GM23338 (cell line): Measurements from ENCODE around the gene USP31. TPM values are rescaled to one million over a fixed set of nuclear protein-coding genes. Genes with fewer than 3 reads are reported as not detected.

Experiments used
- ATAC-seq: fragments of 200-7000 bp; cut with Tn5 transposase; 3 replicates; pipeline ENCODE4 v1.9.1; 2020
- DNase-seq: peaks from one replicate; pipeline ENCODE4 v3.0.0-alpha.2; 2015; ENCODE audit warnings: low spot score
- H2AFZ ChIP-seq: fragments of 200-600 bp; sonication (generic); 2 replicates; pipeline ENCODE4 v1.8.0; 2016; ENCODE audit warnings: antibody characterized with exemption, mild to moderate bottlenecking, moderate library complexity
- H3F3A ChIP-seq: fragments of 200-600 bp; sonication (generic); replicated peaks from 2 replicates; pipeline ENCODE4 v1.8.0; 2017; ENCODE audit warnings: antibody characterized with exemption, mixed run types, low read depth
- H3K27ac ChIP-seq: fragments of 200-600 bp; sonication (generic); 2 replicates; pipeline ENCODE4 v1.6.1; 2016; ENCODE audit warnings: low read depth
- H3K27me3 ChIP-seq: fragments of 200-600 bp; sonication (generic); 2 replicates; pipeline ENCODE4 v1.8.0; 2016; ENCODE audit warnings: mild to moderate bottlenecking, mixed run types, moderate library complexity; ENCODE audit not compliant: insufficient read depth
- H3K36me3 ChIP-seq: fragments of 200-600 bp; sonication (generic); 2 replicates; pipeline ENCODE4 v1.8.0; 2016; ENCODE audit warnings: mild to moderate bottlenecking; ENCODE audit not compliant: insufficient read depth
- H3K4me1 ChIP-seq: fragments of 200-600 bp; sonication (generic); 2 replicates; pipeline ENCODE4 v1.8.0; 2016; ENCODE audit warnings: mild to moderate bottlenecking, moderate library complexity; ENCODE audit not compliant: insufficient read depth
- H3K4me2 ChIP-seq: fragments of 200-600 bp; sonication (generic); 2 replicates; pipeline ENCODE4 v1.7.1; 2017; ENCODE audit warnings: mixed run types
- H3K4me3 ChIP-seq: fragments of 200-600 bp; sonication (generic); 2 replicates; pipeline ENCODE4 v1.6.1; 2016; ENCODE audit warnings: mixed run types
- H3K79me2 ChIP-seq: fragments of 200-600 bp; sonication (generic); replicated peaks from 2 replicates; pipeline ENCODE4 v1.8.0; 2017; ENCODE audit warnings: mild to moderate bottlenecking; ENCODE audit not compliant: insufficient read depth
- H3K9me2 ChIP-seq: fragments of 200-600 bp; sonication (generic); 2 replicates; pipeline ENCODE4 v1.8.0; 2017; ENCODE audit not compliant: insufficient read depth
- H4K20me1 ChIP-seq: fragments of 200-600 bp; sonication (generic); replicated peaks from 2 replicates; pipeline ENCODE4 v1.8.0; 2017; ENCODE audit warnings: mild to moderate bottlenecking; ENCODE audit not compliant: insufficient read depth
- H3K27ac Mint-ChIP-seq: 2 replicates; pipeline ENCODE4 v1.8.0; 2020; ENCODE audit warnings: inconsistent platforms, mild to moderate bottlenecking, moderate library complexity, mixed read lengths
- H3K27me3 Mint-ChIP-seq: 3 replicates; pipeline ENCODE4 v1.8.0; 2022; ENCODE audit warnings: low read depth, mild to moderate bottlenecking, moderate library complexity, mixed read lengths, inconsistent platforms; ENCODE audit not compliant: insufficient read depth, poor library complexity
- H3K36me3 Mint-ChIP-seq: 3 replicates; pipeline ENCODE4 v1.8.0; 2021; ENCODE audit warnings: low read depth, mild to moderate bottlenecking, inconsistent platforms, moderate library complexity, mixed read lengths
- H3K4me1 Mint-ChIP-seq: 3 replicates; pipeline ENCODE4 v1.8.0; 2020; ENCODE audit warnings: mild to moderate bottlenecking, inconsistent platforms, mixed read lengths
- H3K4me3 Mint-ChIP-seq: 3 replicates; pipeline ENCODE4 v1.8.0; 2021; ENCODE audit warnings: moderate library complexity, mild to moderate bottlenecking, inconsistent platforms, mixed read lengths
- H3K9me3 Mint-ChIP-seq: 3 replicates; pipeline ENCODE4 v1.8.0; 2020; ENCODE audit warnings: moderate library complexity, mild to moderate bottlenecking, inconsistent platforms, mixed read lengths
- EZH2 ChIP-seq: fragments of 200-600 bp; sonication (generic); IDR thresholded peaks from one replicate; pipeline ENCODE4 v1.8.0; 2017; ENCODE audit warnings: antibody characterized with exemption, mild to moderate bottlenecking, low read depth; ENCODE audit not compliant: unreplicated experiment
- EZH2phosphoT487 ChIP-seq: fragments of 200-600 bp; sonication (generic); IDR thresholded peaks from one replicate; pipeline ENCODE4 v1.8.1; 2018; ENCODE audit warnings: antibody characterized with exemption; ENCODE audit not compliant: unreplicated experiment
- JUNB ChIP-seq: IDR thresholded peaks from one replicate; pipeline ENCODE4 v1.6.1; 2016; ENCODE audit warnings: antibody characterized with exemption; ENCODE audit not compliant: unreplicated experiment
- polyA plus RNA-seq: library from polyadenylated mRNA; unstranded; fragments of >200 nt; fragmentation: Nextera tagmentation; extraction: Ambion mirVana; gene quantifications from 2 replicates; pipeline ENCODE4 v1.2.1, GENCODE V29; 2016
- total RNA-seq: library from RNA; depleted of rRNA; stranded (reverse); fragments of >200 nt; shearing (Covaris generic); gene quantifications from 2 replicates; pipeline ENCODE4 v1.2.3, GENCODE V29; 2014
- TF ChIP-seq, protein P1 (sequence below): fragments of 250-450 bp; sonication (Bioruptor Pico); IDR thresholded peaks from 2 replicates; pipeline ENCODE4 v1.5.0; 2020; ENCODE audit warnings: mild to moderate bottlenecking, moderate library complexity
- TF ChIP-seq, protein P2 (sequence below): IDR thresholded peaks from 2 replicates; pipeline ENCODE4 v1.6.1; 2016; ENCODE audit warnings: antibody characterized with exemption
- TF ChIP-seq, protein P3 (sequence below): IDR thresholded peaks from one replicate; pipeline ENCODE4 v1.6.1; 2018; ENCODE audit warnings: antibody characterized with exemption; ENCODE audit not compliant: unreplicated experiment

USP31 gene
- total and polyA plus RNA-seq, 2 experiments from 2014 or later = 4.3 to 17.9 TPM

DNA sequence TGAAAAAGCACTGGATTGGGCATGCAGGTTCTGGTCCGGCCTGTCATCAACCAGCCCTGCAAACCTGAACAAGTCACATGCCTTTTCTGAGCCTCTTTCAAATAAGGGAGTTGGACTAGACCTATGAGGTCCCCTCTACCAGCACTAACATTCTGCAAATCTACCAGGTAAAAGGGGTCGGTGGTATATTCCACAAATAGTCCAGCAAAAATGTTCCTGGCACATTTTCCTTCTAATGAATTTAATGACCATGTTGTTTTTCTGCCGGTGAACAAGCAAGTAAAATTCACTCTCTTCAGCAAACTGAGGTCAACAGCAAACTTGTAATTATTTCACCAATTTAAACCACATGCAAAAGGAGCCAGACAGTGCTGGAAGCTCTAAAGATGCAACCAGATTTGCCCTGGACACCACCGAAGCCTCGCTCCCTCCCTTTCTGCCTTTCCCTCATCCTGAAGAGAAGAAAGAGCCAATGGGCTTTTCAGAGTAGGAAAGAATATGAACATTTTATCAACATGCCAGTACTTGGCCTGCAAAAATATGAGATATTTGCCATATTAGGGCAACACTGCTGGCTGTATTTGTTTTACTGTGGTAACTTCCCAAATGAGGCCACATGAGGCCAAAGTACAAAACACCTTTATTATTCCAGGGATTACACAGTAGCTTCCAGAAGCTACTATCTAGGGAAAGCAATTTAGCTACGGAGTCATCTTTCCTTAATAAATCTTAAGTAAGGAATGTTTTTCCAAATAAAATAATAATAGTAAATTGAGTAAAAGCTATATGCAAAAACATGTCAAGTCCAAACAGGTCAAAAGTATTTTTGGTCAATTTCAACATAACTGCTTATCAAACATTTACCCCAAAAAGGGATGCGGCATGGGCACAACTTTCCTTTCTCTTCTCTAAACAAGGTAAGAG lies 45.0 kb downstream of the USP31 start:
- H3K36me3 Mint-ChIP-seq = peaks cover 44% of the 10 kb centered on the region

GRCh38 chr16:23103603-23104002 lies 45.6 kb downstream of the USP31 start:
- Histone ChIP-seq H3K36me3 (peaks cover 9% of the 10 kb centered on the region; the same call in 1 of the 2 replicates), H3F3A (no peaks in the 10 kb centered on the region), H3K27me3 (no peaks in the 10 kb centered on the region), H4K20me1 (peaks cover 10% of the 10 kb centered on the region), H2AFZ (no peak overlapping the region), H3K9me2 (no peaks in the 10 kb centered on the region), H3K27ac (no peak overlapping the region), H3K4me3 (no peak overlapping the region), H3K4me2 (no peak overlapping the region), H3K4me1 (no peaks in the 10 kb centered on the region), H3K79me2 (peaks cover 26% of the 10 kb centered on the region)
- Mint-ChIP-seq H3K36me3 (peaks cover 47% of the 10 kb centered on the region), H3K4me3 (no peak overlapping the region), H3K9me3 (peaks cover 6% of the 10 kb centered on the region; the same call in 1 of the 3 replicates), H3K27me3 (no peaks in the 10 kb centered on the region), H3K4me1 (no peaks in the 10 kb centered on the region), H3K27ac (no peak overlapping the region)
- DNase-seq (no peak), ATAC-seq (no peak)
- TF ChIP-seq, protein P1, sequence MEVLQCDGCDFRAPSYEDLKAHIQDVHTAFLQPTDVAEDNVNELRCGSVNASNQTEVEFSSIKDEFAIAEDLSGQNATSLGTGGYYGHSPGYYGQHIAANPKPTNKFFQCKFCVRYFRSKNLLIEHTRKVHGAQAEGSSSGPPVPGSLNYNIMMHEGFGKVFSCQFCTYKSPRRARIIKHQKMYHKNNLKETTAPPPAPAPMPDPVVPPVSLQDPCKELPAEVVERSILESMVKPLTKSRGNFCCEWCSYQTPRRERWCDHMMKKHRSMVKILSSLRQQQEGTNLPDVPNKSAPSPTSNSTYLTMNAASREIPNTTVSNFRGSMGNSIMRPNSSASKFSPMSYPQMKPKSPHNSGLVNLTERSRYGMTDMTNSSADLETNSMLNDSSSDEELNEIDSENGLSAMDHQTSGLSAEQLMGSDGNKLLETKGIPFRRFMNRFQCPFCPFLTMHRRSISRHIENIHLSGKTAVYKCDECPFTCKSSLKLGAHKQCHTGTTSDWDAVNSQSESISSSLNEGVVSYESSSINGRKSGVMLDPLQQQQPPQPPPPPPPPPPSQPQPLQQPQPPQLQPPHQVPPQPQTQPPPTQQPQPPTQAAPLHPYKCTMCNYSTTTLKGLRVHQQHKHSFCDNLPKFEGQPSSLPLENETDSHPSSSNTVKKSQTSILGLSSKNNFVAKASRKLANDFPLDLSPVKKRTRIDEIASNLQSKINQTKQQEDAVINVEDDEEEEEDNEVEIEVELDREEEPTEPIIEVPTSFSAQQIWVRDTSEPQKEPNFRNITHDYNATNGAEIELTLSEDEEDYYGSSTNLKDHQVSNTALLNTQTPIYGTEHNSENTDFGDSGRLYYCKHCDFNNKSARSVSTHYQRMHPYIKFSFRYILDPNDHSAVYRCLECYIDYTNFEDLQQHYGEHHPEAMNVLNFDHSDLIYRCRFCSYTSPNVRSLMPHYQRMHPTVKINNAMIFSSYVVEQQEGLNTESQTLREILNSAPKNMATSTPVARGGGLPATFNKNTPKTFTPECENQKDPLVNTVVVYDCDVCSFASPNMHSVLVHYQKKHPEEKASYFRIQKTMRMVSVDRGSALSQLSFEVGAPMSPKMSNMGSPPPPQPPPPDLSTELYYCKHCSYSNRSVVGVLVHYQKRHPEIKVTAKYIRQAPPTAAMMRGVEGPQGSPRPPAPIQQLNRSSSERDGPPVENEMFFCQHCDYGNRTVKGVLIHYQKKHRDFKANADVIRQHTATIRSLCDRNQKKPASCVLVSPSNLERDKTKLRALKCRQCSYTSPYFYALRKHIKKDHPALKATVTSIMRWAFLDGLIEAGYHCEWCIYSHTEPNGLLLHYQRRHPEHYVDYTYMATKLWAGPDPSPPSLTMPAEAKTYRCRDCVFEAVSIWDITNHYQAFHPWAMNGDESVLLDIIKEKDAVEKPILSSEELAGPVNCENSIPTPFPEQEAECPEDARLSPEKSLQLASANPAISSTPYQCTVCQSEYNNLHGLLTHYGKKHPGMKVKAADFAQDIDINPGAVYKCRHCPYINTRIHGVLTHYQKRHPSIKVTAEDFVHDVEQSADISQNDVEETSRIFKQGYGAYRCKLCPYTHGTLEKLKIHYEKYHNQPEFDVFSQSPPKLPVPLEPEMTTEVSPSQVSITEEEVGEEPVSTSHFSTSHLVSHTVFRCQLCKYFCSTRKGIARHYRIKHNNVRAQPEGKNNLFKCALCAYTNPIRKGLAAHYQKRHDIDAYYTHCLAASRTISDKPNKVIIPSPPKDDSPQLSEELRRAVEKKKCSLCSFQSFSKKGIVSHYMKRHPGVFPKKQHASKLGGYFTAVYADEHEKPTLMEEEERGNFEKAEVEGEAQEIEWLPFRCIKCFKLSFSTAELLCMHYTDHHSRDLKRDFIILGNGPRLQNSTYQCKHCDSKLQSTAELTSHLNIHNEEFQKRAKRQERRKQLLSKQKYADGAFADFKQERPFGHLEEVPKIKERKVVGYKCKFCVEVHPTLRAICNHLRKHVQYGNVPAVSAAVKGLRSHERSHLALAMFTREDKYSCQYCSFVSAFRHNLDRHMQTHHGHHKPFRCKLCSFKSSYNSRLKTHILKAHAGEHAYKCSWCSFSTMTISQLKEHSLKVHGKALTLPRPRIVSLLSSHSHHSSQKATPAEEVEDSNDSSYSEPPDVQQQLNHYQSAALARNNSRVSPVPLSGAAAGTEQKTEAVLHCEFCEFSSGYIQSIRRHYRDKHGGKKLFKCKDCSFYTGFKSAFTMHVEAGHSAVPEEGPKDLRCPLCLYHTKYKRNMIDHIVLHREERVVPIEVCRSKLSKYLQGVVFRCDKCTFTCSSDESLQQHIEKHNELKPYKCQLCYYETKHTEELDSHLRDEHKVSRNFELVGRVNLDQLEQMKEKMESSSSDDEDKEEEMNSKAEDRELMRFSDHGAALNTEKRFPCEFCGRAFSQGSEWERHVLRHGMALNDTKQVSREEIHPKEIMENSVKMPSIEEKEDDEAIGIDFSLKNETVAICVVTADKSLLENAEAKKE (CRISPR knock-in tag) = no peak
- no peak for TF ChIP-seq EZH2
- TF ChIP-seq, protein P2, sequence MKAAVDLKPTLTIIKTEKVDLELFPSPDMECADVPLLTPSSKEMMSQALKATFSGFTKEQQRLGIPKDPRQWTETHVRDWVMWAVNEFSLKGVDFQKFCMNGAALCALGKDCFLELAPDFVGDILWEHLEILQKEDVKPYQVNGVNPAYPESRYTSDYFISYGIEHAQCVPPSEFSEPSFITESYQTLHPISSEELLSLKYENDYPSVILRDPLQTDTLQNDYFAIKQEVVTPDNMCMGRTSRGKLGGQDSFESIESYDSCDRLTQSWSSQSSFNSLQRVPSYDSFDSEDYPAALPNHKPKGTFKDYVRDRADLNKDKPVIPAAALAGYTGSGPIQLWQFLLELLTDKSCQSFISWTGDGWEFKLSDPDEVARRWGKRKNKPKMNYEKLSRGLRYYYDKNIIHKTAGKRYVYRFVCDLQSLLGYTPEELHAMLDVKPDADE = no peak
- no peak for TF ChIP-seq EZH2phosphoT487

More for the DNA sequence above, 45.0 kb downstream of the USP31 start:
- H2AFZ ChIP-seq = no peak overlapping the region
- Mint-ChIP-seq H3K27ac (no peak overlapping the region), H3K4me1 (no peaks in the 10 kb centered on the region), H3K27me3 (no peaks in the 10 kb centered on the region), H3K9me3 (no peaks in the 10 kb centered on the region), H3K4me3 (no peak overlapping the region)
- H4K20me1 ChIP-seq = peaks cover 10% of the 10 kb centered on the region; the same call in 1 of the 2 replicates
- no peak overlapping the region for H3K4me2 ChIP-seq
- H3F3A ChIP-seq = no peaks in the 10 kb centered on the region
- ATAC-seq (no peak), DNase-seq (no peak)
- H3K4me3 ChIP-seq = no peak overlapping the region
- H3K27me3 ChIP-seq = no peaks in the 10 kb centered on the region
- H3K27ac ChIP-seq = no peak overlapping the region
- no peaks in the 10 kb centered on the region for H3K4me1 ChIP-seq
- peaks cover 10% of the 10 kb centered on the region; the same call in 1 of the 2 replicates for H3K36me3 ChIP-seq
- peaks cover 26% of the 10 kb centered on the region for H3K79me2 ChIP-seq
- H3K9me2 ChIP-seq = no peaks in the 10 kb centered on the region
- TF ChIP-seq JUNB = no peak
- TF ChIP-seq, protein P3, sequence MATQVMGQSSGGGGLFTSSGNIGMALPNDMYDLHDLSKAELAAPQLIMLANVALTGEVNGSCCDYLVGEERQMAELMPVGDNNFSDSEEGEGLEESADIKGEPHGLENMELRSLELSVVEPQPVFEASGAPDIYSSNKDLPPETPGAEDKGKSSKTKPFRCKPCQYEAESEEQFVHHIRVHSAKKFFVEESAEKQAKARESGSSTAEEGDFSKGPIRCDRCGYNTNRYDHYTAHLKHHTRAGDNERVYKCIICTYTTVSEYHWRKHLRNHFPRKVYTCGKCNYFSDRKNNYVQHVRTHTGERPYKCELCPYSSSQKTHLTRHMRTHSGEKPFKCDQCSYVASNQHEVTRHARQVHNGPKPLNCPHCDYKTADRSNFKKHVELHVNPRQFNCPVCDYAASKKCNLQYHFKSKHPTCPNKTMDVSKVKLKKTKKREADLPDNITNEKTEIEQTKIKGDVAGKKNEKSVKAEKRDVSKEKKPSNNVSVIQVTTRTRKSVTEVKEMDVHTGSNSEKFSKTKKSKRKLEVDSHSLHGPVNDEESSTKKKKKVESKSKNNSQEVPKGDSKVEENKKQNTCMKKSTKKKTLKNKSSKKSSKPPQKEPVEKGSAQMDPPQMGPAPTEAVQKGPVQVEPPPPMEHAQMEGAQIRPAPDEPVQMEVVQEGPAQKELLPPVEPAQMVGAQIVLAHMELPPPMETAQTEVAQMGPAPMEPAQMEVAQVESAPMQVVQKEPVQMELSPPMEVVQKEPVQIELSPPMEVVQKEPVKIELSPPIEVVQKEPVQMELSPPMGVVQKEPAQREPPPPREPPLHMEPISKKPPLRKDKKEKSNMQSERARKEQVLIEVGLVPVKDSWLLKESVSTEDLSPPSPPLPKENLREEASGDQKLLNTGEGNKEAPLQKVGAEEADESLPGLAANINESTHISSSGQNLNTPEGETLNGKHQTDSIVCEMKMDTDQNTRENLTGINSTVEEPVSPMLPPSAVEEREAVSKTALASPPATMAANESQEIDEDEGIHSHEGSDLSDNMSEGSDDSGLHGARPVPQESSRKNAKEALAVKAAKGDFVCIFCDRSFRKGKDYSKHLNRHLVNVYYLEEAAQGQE = no peak
